CD4-positive, alpha-beta T cell treated with Interleukin-4 for 1 hour (primary cell): ENCODE data around the gene PARD6A.
A peak's percentile ranks its signal among the peaks of the same experiment; 100 is the strongest.

Experiments used
- DNase-seq, 2 donors: peaks; one replicate each; pipeline ENCODE4 v3.0.0-alpha.2; 2020 to 2022

The PARD6A gene

GRCh38 chr16:67660564-67661028 lies at the start of gene PARD6A:
TSS of gene PARD6A (plus strand) at chr16:67660960. CDS start at chr16:67661039, 79 bp downstream.
- DNase-seq: peak; percentile 97 to 98

- DNase-seq: no peak
These were observed 47.0 kb upstream of the PARD6A start for GRCh38 chr16:67613808-67614207.

- no peak for DNase-seq
These were observed 32.5 kb upstream of the PARD6A start for GRCh38 chr16:67628216-67628615.

GRCh38 chr16:67632415-67633172 lies 28.2 kb upstream of the PARD6A start:
- DNase-seq: no peak

- no peak for DNase-seq
These were observed 24.0 kb upstream of the PARD6A start for GRCh38 chr16:67636713-67637112.

- DNase-seq: no peak
These were observed 23.1 kb upstream of the PARD6A start for GRCh38 chr16:67637625-67638024.

GRCh38 chr16:67641779-67642708 lies 18.7 kb upstream of the PARD6A start:
- DNase-seq: no peak

GRCh38 chr16:67644038-67644437 lies 16.7 kb upstream of the PARD6A start:
- DNase-seq: no peak

GRCh38 chr16:67645397-67646121 lies 15.2 kb upstream of the PARD6A start:
- no peak for DNase-seq

GRCh38 chr16:67647111-67647651 lies 13.6 kb upstream of the PARD6A start:
- no peak for DNase-seq

- no peak for DNase-seq
These were observed 13.1 kb upstream of the PARD6A start for GRCh38 chr16:67647681-67648080.

- DNase-seq: no peak
These were observed 12.5 kb upstream of the PARD6A start for GRCh38 chr16:67648088-67648763.

GRCh38 chr16:67648764-67649407 lies 11.9 kb upstream of the PARD6A start:
- DNase-seq: no peak

GRCh38 chr16:67649494-67649931 lies 11.2 kb upstream of the PARD6A start:
- no peak for DNase-seq

- DNase-seq: no peak
These were observed 10.7 kb upstream of the PARD6A start for GRCh38 chr16:67650023-67650422.

- DNase-seq: no peak
These were observed 9.7 kb upstream of the PARD6A start for GRCh38 chr16:67651039-67651438.

GRCh38 chr16:67651847-67652246 lies 8.9 kb upstream of the PARD6A start:
- DNase-seq: no peak

GRCh38 chr16:67652578-67653127 lies 8.1 kb upstream of the PARD6A start:
- no peak for DNase-seq

GRCh38 chr16:67653128-67653788 lies 7.5 kb upstream of the PARD6A start:
- no peak for DNase-seq

- no peak for DNase-seq
These were observed 6.9 kb upstream of the PARD6A start for GRCh38 chr16:67653789-67654402.
